GM21526 (cell line): ENCODE data around the gene ARPIN.

Source experiments
- ATAC-seq: cut with Tn5 transposase; IDR thresholded peaks from one replicate; pipeline ENCODE4 v1.9.1; 2021; ENCODE audit warnings: moderate library complexity; ENCODE audit not compliant: unreplicated experiment, low FRiP score

Gene ARPIN

DNA sequence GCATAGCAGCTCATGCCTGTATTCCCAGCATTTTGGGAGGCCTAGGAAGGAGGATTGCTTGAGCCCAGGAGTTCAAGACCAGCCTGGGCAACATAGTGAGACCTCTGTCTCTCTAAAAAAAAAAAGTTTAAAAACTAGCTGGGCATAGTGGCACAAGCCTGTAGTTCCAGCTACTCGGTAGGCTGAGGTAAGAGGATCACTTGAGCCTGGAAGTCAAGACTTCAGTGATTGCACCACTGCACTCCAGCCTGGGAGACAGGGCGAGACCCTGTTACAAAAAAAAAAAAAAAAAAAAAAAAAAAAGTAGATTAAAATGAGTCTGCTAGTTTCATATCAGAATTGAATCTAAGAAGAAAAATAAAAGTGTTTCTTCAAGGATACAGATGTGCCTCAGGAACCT, 65.7 kb downstream of the ARPIN start:
- ATAC-seq = no peak

DNA sequence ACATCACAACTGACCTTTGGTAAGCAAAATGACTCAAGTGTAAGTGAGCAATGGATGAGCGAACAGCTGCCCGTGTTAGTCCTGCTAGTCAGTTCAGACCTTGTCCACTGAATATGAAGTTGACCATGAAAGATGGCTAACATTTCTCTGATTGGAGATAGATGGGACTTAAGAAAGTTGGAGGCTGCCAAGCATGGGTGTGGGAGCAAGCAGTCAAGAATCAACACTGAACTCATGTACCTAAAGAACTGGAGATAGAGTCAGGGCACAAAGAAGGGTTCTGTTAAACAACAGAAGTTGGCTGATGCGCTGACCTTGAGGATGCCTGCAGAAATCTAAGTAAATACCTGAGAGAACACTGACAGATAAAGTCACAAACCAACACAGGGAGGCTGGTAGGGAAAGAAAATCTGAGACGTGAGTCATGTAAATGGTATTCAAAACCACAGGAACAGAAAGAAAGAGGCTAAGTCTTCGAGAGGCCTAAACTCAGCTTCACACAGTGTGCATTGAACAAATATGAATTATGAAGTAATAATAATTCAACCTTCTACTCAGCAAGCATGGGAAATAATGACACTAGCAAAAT, 67.4 kb downstream of the ARPIN start:
- no peak for ATAC-seq
